Measurements from ENCODE around the gene ARHGAP12. TPM values are rescaled to one million over a fixed set of nuclear protein-coding genes. Genes with fewer than 3 reads are reported as not detected.
A peak's percentile ranks its signal among the peaks of the same experiment; 100 is the strongest.

The ARHGAP12 gene
- total and polyA plus RNA-seq, 2 experiments from 2014 or later: 12.7 to 29.1 TPM

GRCh38 chr10:31961277-31962074 lies 32.8 kb upstream of the ARHGAP12 start:
- H3K4me3 ChIP-seq: no peak overlapping the region
- no peaks in the 10 kb centered on the region for H3K4me1 ChIP-seq (ENCODE audit: low read depth)
- H3K27ac ChIP-seq: no peak overlapping the region
- no peak for TF ChIP-seq CTCF (IDR thresholded peaks at IDR 0.05; ENCODE audit: low read depth, low read length)
- H3K9me3 ChIP-seq (ENCODE audit: low read depth): no peaks in the 10 kb centered on the region
- no peaks in the 10 kb centered on the region for H3K36me3 ChIP-seq
- peak in 1 of 2 donors; percentile 25 for DNase-seq (ENCODE audit: low read depth in 1 of 2, low spot score in 1 of 2)
- no peaks in the 10 kb centered on the region for H3K27me3 ChIP-seq

- Histone ChIP-seq H3K27ac (no peak overlapping the region), H3K9me3 (ENCODE audit: low read depth) (no peaks in the 10 kb centered on the region), H3K36me3 (no peaks in the 10 kb centered on the region), H3K4me1 (ENCODE audit: low read depth) (no peaks in the 10 kb centered on the region), H3K4me3 (no peak overlapping the region), H3K27me3 (no peaks in the 10 kb centered on the region)
- no peak for DNase-seq (ENCODE audit: low read depth in 1 of 2, low spot score in 1 of 2)
- TF ChIP-seq CTCF (IDR thresholded peaks at IDR 0.05; ENCODE audit: low read depth, low read length): no peak
Measured at GRCh38 chr10:31959461-31960173, 31.0 kb upstream of the ARHGAP12 start.

- Histone ChIP-seq H3K4me1 (ENCODE audit: low read depth) (no peaks in the 10 kb centered on the region), H3K9me3 (ENCODE audit: low read depth) (no peaks in the 10 kb centered on the region), H3K27me3 (no peaks in the 10 kb centered on the region), H3K36me3 (no peaks in the 10 kb centered on the region), H3K27ac (no peak overlapping the region), H3K4me3 (no peak overlapping the region)
- no peak for TF ChIP-seq CTCF (IDR thresholded peaks at IDR 0.05; ENCODE audit: low read depth, low read length)
- DNase-seq (ENCODE audit: low read depth in 1 of 2, low spot score in 1 of 2): no peak
Measured at GRCh38 chr10:31958856-31959255, 30.2 kb upstream of the ARHGAP12 start.

GRCh38 chr10:31956200-31956946 lies 27.7 kb upstream of the ARHGAP12 start:
- Histone ChIP-seq H3K9me3 (ENCODE audit: low read depth) (no peaks in the 10 kb centered on the region), H3K4me3 (no peak overlapping the region), H3K27me3 (no peaks in the 10 kb centered on the region), H3K4me1 (ENCODE audit: low read depth) (no peaks in the 10 kb centered on the region), H3K27ac (no peak overlapping the region), H3K36me3 (no peaks in the 10 kb centered on the region)
- no peak for TF ChIP-seq CTCF (IDR thresholded peaks at IDR 0.05; ENCODE audit: low read depth, low read length)
- no peak for DNase-seq (ENCODE audit: low read depth in 1 of 2, low spot score in 1 of 2)

GRCh38 chr10:31954410-31955191 lies 26.0 kb upstream of the ARHGAP12 start:
- no peak for DNase-seq (ENCODE audit: low read depth in 1 of 2, low spot score in 1 of 2)
- H3K36me3 ChIP-seq: no peaks in the 10 kb centered on the region
- no peaks in the 10 kb centered on the region for H3K4me1 ChIP-seq (ENCODE audit: low read depth)
- H3K4me3 ChIP-seq: no peak overlapping the region
- no peak overlapping the region for H3K27ac ChIP-seq
- TF ChIP-seq CTCF (IDR thresholded peaks at IDR 0.05; ENCODE audit: low read depth, low read length): no peak
- no peaks in the 10 kb centered on the region for H3K27me3 ChIP-seq
- no peaks in the 10 kb centered on the region for H3K9me3 ChIP-seq (ENCODE audit: low read depth)
